Left lung (tissue), 10 donors: Measurements from ENCODE around the gene CDH22. TPM values are rescaled to one million over a fixed set of nuclear protein-coding genes. Genes with fewer than 3 reads are reported as not detected.

Experiments
- ATAC-seq: fragments of 200-7000 bp; cut with Tn5 transposase; one replicate; pipeline ENCODE4 v1.9.1; 2020; ENCODE audit warnings: moderate library complexity
- DNase-seq, 4 donors: peaks; one replicate each; pipeline ENCODE4 v3.0.0-alpha.2; 2013 to 2020
- H3K27ac ChIP-seq, 2 donors: fragments of 200-600 bp; sonication (generic) in 1 of 2; one replicate each; pipeline versions ENCODE4 v1.5.0 to v1.8.0; 2020 to 2021
- H3K27me3 ChIP-seq, 2 donors: fragments of 200-600 bp; sonication (generic) in 1 of 2; one replicate each; pipeline versions ENCODE4 v1.5.0 to v1.8.0; 2020 to 2021
- H3K36me3 ChIP-seq, 2 donors: fragments of 200-600 bp; sonication (generic) in 1 of 2; one replicate each; pipeline versions ENCODE4 v1.5.0 to v1.8.0; 2020 to 2021
- H3K4me1 ChIP-seq, 2 donors: fragments of 200-600 bp; one replicate each; pipeline ENCODE4 v1.8.0; 2021
- H3K4me3 ChIP-seq, 2 donors: fragments of 200-600 bp; sonication (generic) in 1 of 2; one replicate each; pipeline versions ENCODE4 v1.5.0 to v1.8.0; 2020 to 2021; ENCODE audit warnings: mild to moderate bottlenecking in 1 of 2
- H3K9me3 ChIP-seq, 2 donors: fragments of 200-600 bp; sonication (generic) in 1 of 2; one replicate each; pipeline versions ENCODE4 v1.5.0 to v1.8.0; 2020 to 2021
- intact Hi-C, 2 donors: fragments of 100-400 bp; cut with DNase I; formaldehyde crosslinking; loops; one replicate each; pipeline versions ENCODE4 v1.11.2 to v1.14.2; 2022
- polyA plus RNA-seq, 6 donors: library from polyadenylated mRNA; unstranded; fragments of 120-200 nt; gene quantifications; one replicate each; pipeline ENCODE4 v1.2.1, GENCODE V29; 2013; ENCODE audit not compliant: insufficient read length in 6 of 6
- total RNA-seq, 2 donors: library from RNA; stranded (reverse); fragmentation: NEBNext Ultra II Directional; extraction: Animal tissue kit (Norgen Biotek cat#: 25700); gene quantifications; one replicate each; pipeline ENCODE4 v1.2.1, GENCODE V29; 2021
- TF ChIP-seq, protein P1 (sequence below), 2 donors: fragments of 200-600 bp; sonication (generic) in 1 of 2; IDR thresholded peaks; one replicate each; pipeline versions ENCODE4 v1.5.0 to v1.8.0; 2021; ENCODE audit warnings: antibody characterized with exemption in 2 of 2
- donor health status: DM: no; HTN: yes; CAD: no.
- donor health status: DM: no; HTN: no; CAD: no.

Gene CDH22
- total and polyA plus RNA-seq, 8 donors, result 0.06 to 0.26 (median 0.08) TPM; not detected in 2

DNA sequence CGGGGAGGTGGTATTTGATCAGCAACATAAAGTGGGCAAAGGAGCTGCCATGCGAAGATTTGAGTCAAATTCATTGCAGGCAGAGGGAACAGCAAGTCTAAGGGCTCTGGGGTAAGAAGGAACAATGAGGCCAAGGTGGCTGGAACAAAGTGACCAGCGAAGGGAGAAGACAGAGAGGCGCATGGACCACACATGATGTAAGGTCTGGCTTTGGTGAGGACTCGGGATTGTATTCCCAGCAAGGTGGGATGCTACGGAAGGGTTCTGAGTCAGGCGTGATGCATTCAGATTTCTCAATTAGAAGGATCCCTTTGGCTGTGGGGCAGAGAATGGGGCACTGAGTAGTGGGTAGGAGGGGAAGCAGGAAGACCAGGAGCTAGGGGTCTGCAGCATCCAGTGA is 30.7 kb upstream of the CDH22 start:
- Histone ChIP-seq H3K27ac (no peak overlapping the region), H3K4me1 (peaks cover 0 to 10% of the 10 kb centered on the region in 2 donors), H3K36me3 (no peaks in the 10 kb centered on the region), H3K27me3 (peaks cover 50 to 97% of the 10 kb centered on the region in 2 donors), H3K9me3 (no peaks in the 10 kb centered on the region), H3K4me3 (no peak overlapping the region)
- ATAC-seq (no peak), DNase-seq (no peak)
- intact Hi-C loops, result no loop called here
- TF ChIP-seq, protein P1, sequence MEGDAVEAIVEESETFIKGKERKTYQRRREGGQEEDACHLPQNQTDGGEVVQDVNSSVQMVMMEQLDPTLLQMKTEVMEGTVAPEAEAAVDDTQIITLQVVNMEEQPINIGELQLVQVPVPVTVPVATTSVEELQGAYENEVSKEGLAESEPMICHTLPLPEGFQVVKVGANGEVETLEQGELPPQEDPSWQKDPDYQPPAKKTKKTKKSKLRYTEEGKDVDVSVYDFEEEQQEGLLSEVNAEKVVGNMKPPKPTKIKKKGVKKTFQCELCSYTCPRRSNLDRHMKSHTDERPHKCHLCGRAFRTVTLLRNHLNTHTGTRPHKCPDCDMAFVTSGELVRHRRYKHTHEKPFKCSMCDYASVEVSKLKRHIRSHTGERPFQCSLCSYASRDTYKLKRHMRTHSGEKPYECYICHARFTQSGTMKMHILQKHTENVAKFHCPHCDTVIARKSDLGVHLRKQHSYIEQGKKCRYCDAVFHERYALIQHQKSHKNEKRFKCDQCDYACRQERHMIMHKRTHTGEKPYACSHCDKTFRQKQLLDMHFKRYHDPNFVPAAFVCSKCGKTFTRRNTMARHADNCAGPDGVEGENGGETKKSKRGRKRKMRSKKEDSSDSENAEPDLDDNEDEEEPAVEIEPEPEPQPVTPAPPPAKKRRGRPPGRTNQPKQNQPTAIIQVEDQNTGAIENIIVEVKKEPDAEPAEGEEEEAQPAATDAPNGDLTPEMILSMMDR (IDR thresholded peaks at IDR 0.05), result no peak

DNA sequence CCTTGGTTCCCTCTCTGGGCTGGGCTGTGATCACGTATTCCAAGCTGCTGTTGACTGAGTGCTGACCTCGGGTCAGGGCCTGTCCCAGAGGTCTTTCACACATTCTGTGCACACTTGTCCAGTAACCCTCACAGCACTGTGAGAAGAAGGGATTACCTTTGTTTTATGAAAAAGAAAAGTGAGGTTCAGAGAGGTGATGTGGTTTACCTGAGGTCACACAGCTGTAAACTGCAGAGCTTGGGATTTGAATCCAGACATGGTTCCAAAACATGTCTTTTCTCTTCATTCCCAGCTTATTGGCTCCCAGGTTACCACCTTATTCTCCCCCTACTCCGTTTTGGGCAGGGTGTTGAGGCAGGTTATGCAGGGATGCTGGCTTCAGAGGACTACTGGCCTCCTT is 28.4 kb upstream of the CDH22 start:
- H3K36me3 ChIP-seq, result no peaks in the 10 kb centered on the region
- H3K27ac ChIP-seq, result no peak overlapping the region
- TF ChIP-seq, protein P1 (IDR thresholded peaks at IDR 0.05), result no peak
- H3K27me3 ChIP-seq, result peaks cover 30 to 100% of the 10 kb centered on the region in 2 donors
- intact Hi-C loops, result no loop called here
- H3K4me3 ChIP-seq, result no peak overlapping the region
- H3K9me3 ChIP-seq, result no peaks in the 10 kb centered on the region
- DNase-seq (no peak), ATAC-seq (no peak)
- no peaks in the 10 kb centered on the region for H3K4me1 ChIP-seq

DNA sequence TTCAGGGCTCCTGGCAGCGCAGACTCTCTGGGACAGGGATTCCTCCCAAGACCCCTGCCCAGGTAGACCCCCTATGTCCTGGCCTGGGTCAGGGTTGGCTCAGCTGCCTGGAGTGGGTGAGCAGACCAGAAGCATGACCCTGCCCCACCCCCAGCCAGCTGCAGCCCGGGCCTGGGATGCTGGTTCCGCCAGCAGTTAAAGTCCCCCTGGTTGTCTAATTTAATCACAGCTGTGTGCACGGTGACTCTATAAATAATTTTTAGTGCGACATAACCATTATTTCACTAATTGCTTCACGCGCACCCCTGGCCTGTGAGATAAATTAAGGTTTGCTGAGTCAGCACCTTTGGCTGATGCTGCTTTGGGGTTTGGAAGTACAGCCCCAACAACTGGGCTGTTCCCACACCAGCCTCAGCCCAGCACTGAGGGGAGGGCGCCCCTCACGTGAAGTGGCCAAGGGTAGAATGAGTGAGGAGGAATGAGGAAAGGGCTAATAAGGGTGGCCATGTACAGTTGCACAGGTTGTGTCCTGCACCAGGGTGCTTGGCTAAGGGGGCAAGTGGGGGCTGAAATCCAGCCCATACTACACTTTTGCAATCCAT is 26.1 kb upstream of the CDH22 start:
- Histone ChIP-seq H3K36me3 (no peaks in the 10 kb centered on the region), H3K4me3 (no peak overlapping the region), H3K9me3 (no peaks in the 10 kb centered on the region), H3K4me1 (no peaks in the 10 kb centered on the region), H3K27me3 (peaks cover 18 to 100% of the 10 kb centered on the region in 2 donors), H3K27ac (no peak overlapping the region)
- no peak for ATAC-seq
- intact Hi-C loops, result no loop called here
- TF ChIP-seq, protein P1 (IDR thresholded peaks at IDR 0.05), result no peak
- DNase-seq, result no peak

DNA sequence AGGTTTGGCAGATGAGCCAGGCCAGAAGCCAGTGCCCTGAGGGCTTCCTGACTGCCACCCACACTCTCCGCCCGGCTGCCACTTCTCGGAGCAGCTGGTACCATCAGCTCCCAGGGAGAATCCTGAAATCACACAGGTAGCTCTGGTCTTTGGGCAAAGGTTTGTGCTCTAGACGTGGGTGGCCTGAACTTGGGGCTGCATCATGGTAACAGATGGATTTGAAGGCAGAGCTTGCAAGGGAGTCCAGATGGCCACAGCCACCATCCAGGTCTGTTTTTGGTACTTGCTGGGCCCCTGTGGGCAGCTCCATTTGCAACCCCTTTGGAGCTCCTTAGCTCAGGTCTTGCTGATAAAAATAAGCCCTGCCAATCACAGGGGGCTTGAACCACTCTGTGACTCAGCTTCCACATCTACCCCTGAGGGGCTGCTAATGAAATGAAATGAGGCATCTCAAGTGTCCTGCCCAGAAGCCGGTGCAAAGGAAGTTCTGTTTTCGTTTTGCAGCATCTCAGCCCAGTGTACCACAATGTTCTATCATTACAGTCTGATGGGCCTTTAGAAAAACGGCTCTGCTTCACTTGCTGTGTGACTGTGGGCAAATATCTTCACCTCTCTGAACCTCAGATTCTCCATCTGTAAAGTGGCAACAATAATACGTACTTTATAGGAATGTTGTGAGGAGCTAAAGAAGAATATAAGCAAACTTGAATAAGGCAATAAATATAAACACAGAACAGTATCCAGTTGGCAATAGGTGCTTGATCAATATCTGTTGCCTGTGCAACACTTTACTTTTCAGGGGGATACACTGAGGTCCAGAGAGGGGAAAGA is 25.1 kb upstream of the CDH22 start:
- Histone ChIP-seq H3K36me3 (no peaks in the 10 kb centered on the region), H3K27me3 (peaks cover 18 to 100% of the 10 kb centered on the region in 2 donors), H3K27ac (no peak overlapping the region), H3K4me1 (no peaks in the 10 kb centered on the region), H3K9me3 (no peaks in the 10 kb centered on the region), H3K4me3 (no peak overlapping the region)
- ATAC-seq, result no peak
- DNase-seq, result no peak
- TF ChIP-seq, protein P1 (IDR thresholded peaks at IDR 0.05), result no peak
- intact Hi-C loops, result no loop called here

DNA sequence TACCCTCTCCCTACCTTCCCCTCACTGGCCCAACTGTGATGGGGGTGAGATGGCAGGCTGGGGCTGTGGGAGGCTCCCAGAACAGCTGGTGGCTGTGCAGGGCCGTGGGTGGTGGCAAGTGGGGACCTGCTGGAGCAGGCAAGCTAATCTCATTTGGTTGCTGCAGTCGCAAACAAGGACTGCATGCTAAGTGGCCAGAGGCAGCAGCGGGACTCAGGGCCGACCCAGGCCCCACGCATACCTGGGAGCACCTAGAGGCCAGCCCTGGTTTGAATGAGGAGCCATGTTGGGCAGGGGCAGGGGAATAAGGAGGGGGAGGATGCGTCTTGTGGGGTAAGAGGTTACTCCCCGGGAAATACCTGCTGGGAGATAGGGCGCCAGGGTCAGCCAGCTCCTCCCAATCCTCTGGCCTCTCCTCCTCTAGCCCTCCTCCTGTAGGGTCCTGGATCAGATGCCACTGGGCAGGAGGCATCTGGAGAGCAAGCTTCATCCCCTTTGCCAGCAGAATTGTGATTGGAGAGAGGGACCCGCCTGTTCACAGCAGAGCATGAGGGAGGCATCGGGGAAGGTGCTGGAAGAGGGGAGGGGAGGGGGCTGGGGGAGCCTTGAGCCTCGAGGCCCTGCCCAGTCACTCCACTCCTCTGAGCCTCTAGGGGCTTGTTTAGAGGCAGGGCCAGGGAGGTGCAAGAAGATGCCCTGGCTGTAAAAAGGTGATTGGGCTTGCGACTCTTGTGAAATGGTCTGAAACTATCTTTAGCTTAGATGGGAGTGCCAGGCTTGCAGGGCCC is 24.3 kb upstream of the CDH22 start:
- H3K27me3 ChIP-seq, result peaks cover 13 to 100% of the 10 kb centered on the region in 2 donors
- TF ChIP-seq, protein P1 (IDR thresholded peaks at IDR 0.05), result no peak
- intact Hi-C loops, result no loop called here

More for the DNA sequence above, 24.3 kb upstream of the CDH22 start:
- Histone ChIP-seq H3K4me3 (no peak overlapping the region), H3K9me3 (no peaks in the 10 kb centered on the region), H3K27ac (no peak overlapping the region), H3K4me1 (no peaks in the 10 kb centered on the region), H3K36me3 (no peaks in the 10 kb centered on the region)
- ATAC-seq, result no peak
- no peak for DNase-seq
